GM23248 (cell line): Measurements from ENCODE around the gene CEP290. TPM values are rescaled to one million over a fixed set of nuclear protein-coding genes. Genes with fewer than 3 reads are reported as not detected.

Source experiments
- DNase-seq: peaks from one replicate; pipeline ENCODE4 v3.0.0-alpha.2; 2015
- H2AFZ ChIP-seq: fragments of 200-600 bp; sonication (generic); 2 replicates; pipeline ENCODE4 v1.6.1; 2016; ENCODE audit warnings: antibody characterized with exemption
- H3F3A ChIP-seq: fragments of 200-600 bp; sonication (generic); 2 replicates; pipeline ENCODE4 v1.6.1; 2016; ENCODE audit warnings: mild to moderate bottlenecking, antibody characterized with exemption, mixed run types; ENCODE audit not compliant: insufficient read depth
- H3K27ac ChIP-seq: fragments of 200-600 bp; sonication (generic); 2 replicates; pipeline ENCODE4 v1.5.1; 2016; ENCODE audit warnings: mild to moderate bottlenecking
- H3K27me3 ChIP-seq: fragments of 200-600 bp; sonication (generic); replicated peaks from 2 replicates; pipeline ENCODE4 v1.6.1; 2016; ENCODE audit warnings: mild to moderate bottlenecking; ENCODE audit not compliant: insufficient read depth
- H3K36me3 ChIP-seq: fragments of 200-600 bp; sonication (generic); 2 replicates; pipeline ENCODE4 v1.6.1; 2016; ENCODE audit warnings: low read depth, mild to moderate bottlenecking
- H3K4me1 ChIP-seq: fragments of 200-600 bp; sonication (generic); 2 replicates; pipeline ENCODE4 v1.6.1; 2016; ENCODE audit warnings: mild to moderate bottlenecking; ENCODE audit not compliant: insufficient read depth
- H3K4me2 ChIP-seq: fragments of 200-600 bp; sonication (generic); one replicate; pipeline ENCODE4 v1.6.1; 2016; ENCODE audit warnings: mild to moderate bottlenecking; ENCODE audit not compliant: unreplicated experiment
- H3K4me3 ChIP-seq: fragments of 200-600 bp; sonication (generic); 2 replicates; pipeline ENCODE4 v1.5.1; 2016; ENCODE audit warnings: mild to moderate bottlenecking
- H3K79me2 ChIP-seq: fragments of 200-600 bp; sonication (generic); 2 replicates; pipeline ENCODE4 v1.6.1; 2016; ENCODE audit warnings: mild to moderate bottlenecking; ENCODE audit not compliant: insufficient read depth
- H3K9ac ChIP-seq: fragments of 200-600 bp; sonication (generic); 2 replicates; pipeline ENCODE4 v1.6.1; 2016; ENCODE audit warnings: mild to moderate bottlenecking
- H3K9me2 ChIP-seq: fragments of 200-600 bp; sonication (generic); 2 replicates; pipeline ENCODE4 v1.6.1; 2016; ENCODE audit warnings: mixed run types, mild to moderate bottlenecking, moderate library complexity; ENCODE audit not compliant: insufficient read depth
- H3K9me3 ChIP-seq: fragments of 200-600 bp; sonication (generic); one replicate; pipeline ENCODE4 v1.6.1; 2017; ENCODE audit warnings: low read depth
- H4K20me1 ChIP-seq: fragments of 200-600 bp; sonication (generic); 2 replicates; pipeline ENCODE4 v1.6.0; 2016; ENCODE audit not compliant: insufficient read depth
- EZH2 ChIP-seq: fragments of 200-600 bp; sonication (generic); IDR thresholded peaks from 2 replicates; pipeline ENCODE4 v1.6.1; 2018; ENCODE audit warnings: antibody characterized with exemption, mild to moderate bottlenecking; ENCODE audit not compliant: insufficient read depth, poor library complexity, severe bottlenecking
- EZH2phosphoT487 ChIP-seq: fragments of 200-600 bp; sonication (generic); IDR thresholded peaks from 2 replicates; pipeline ENCODE4 v1.6.1; 2018; ENCODE audit warnings: antibody characterized with exemption, moderate library complexity, mild to moderate bottlenecking, low read depth; ENCODE audit not compliant: insufficient read depth
- WGBS, 2 experiments: methylation state at CpG; one replicate each; pipeline ENCODE4 v1.1.6; 2015 to 2017; ENCODE audit warnings: low lambda C conversion rate in 2 of 2, low coverage in 1 of 2; ENCODE audit errors: missing lambda C conversion rate in 2 of 2; 5-methylcytosine and 5-hydroxymethylcytosine counted together
- in situ Hi-C: fragments of 300-500 bp; cut with MboI; formaldehyde crosslinking; loops from 2 replicates; pipeline ENCODE4 v1.15.0; 2020
- polyA plus RNA-seq: library from polyadenylated mRNA; unstranded; fragments of >200 nt; fragmentation: Nextera tagmentation; extraction: Ambion mirVana; gene quantifications from 2 replicates; pipeline ENCODE4 v1.2.1, GENCODE V29; 2016
- total RNA-seq: library from RNA; depleted of rRNA; stranded (reverse); fragments of >200 nt; shearing (Covaris generic); gene quantifications from 2 replicates; pipeline ENCODE4 v1.2.3, GENCODE V29; 2014; rRNA removed

CEP290 gene
- total RNA-seq (6.4 and 18.6 TPM in 2 replicates), polyA plus RNA-seq (12.8 and 14.2 TPM in 2 replicates)

GRCh38 chr12:88141774-88142609, at the start of gene CEP290, which contains the start of gene TMTC3:
CEP290 (minus strand) TSS chr12:88142088; CDS start chr12:88141307, 781 bp downstream.
TMTC3 (plus strand) TSS chr12:88142307; CDS start chr12:88148316, 6,009 bp downstream.
- 0 out of 2 replicates have a peak, but pooled peaks cover 8% of the 10 kb centered on the region for H3K36me3 ChIP-seq
- no peaks in the 10 kb centered on the region for H3K9me3 ChIP-seq
- H3K9ac ChIP-seq: peak within 1 kb of the TSS; percentile 87
- peak within 1 kb of the TSS; percentile 89 for H3K4me2 ChIP-seq
- peaks cover 12% of the 10 kb centered on the region for H3K4me1 ChIP-seq
- peak within 1 kb of the TSS; percentile 97 for H3K4me3 ChIP-seq
- no peak for TF ChIP-seq EZH2
- no peak for TF ChIP-seq EZH2phosphoT487
- H3K27me3 ChIP-seq: no peaks in the 10 kb centered on the region
- peaks cover 59% of the 10 kb centered on the region for H3K79me2 ChIP-seq
- no peaks in the 10 kb centered on the region for H3F3A ChIP-seq
- no peaks in the 10 kb centered on the region for H3K9me2 ChIP-seq
- in situ Hi-C loops: no loop called here
- H2AFZ ChIP-seq: peak within 1 kb of the TSS; percentile 98
- peak within 1 kb of the TSS; percentile 82 for H3K27ac ChIP-seq
- H4K20me1 ChIP-seq: no peaks in the 10 kb centered on the region
- WGBS, 2 experiments: 0 to 1% methylated on average over 48 to 49 of the region's 49 CpGs
- peak; percentile 100 for DNase-seq

- 47 to 56% methylated on average over 1 of the region's 1 CpG for WGBS, 2 experiments
- Histone ChIP-seq H3K4me2 (peak overlapping the region; percentile 27), H3K4me3 (no peak overlapping the region), H3K9me3 (no peaks in the 10 kb centered on the region), H3K79me2 (no peaks in the 10 kb centered on the region), H3K27me3 (no peaks in the 10 kb centered on the region), H3K9ac (no peak overlapping the region), H4K20me1 (no peaks in the 10 kb centered on the region), H2AFZ (no peak overlapping the region), H3K9me2 (no peaks in the 10 kb centered on the region), H3K36me3 (peaks cover 4% of the 10 kb centered on the region; the same call in 1 of the 2 replicates), H3K4me1 (peaks cover 27% of the 10 kb centered on the region), H3F3A (peaks cover 29% of the 10 kb centered on the region), H3K27ac (peak overlapping the region; percentile 21)
- DNase-seq: peak; percentile 57
- TF ChIP-seq EZH2 (no peak), EZH2phosphoT487 (no peak)
- in situ Hi-C loops: no loop called here
Measured at GRCh38 chr12:88188180-88188579, 46.3 kb upstream of the CEP290 start.

GRCh38 chr12:88187571-88187970, 45.7 kb upstream of the CEP290 start:
- H3K4me3 ChIP-seq: no peak overlapping the region
- H3K4me1 ChIP-seq: peaks cover 27% of the 10 kb centered on the region
- 76 to 79% methylated on average over 2 of the region's 2 CpGs for WGBS, 2 experiments
- TF ChIP-seq EZH2phosphoT487 (no peak), EZH2 (no peak)
- H3K79me2 ChIP-seq: no peaks in the 10 kb centered on the region
- H3K9ac ChIP-seq: no peak overlapping the region
- no peaks in the 10 kb centered on the region for H3K9me3 ChIP-seq
- no peaks in the 10 kb centered on the region for H3K9me2 ChIP-seq
- H3K4me2 ChIP-seq: peak overlapping the region; percentile 27
- H2AFZ ChIP-seq: no peak overlapping the region
- H4K20me1 ChIP-seq: no peaks in the 10 kb centered on the region
- in situ Hi-C loops: no loop called here
- H3F3A ChIP-seq: peaks cover 29% of the 10 kb centered on the region
- H3K27ac ChIP-seq: peak overlapping the region; percentile 21
- H3K27me3 ChIP-seq: no peaks in the 10 kb centered on the region
- H3K36me3 ChIP-seq: peaks cover 4% of the 10 kb centered on the region; the same call in 1 of the 2 replicates
- peak; percentile 2 for DNase-seq

- peaks cover 27% of the 10 kb centered on the region for H3K4me1 ChIP-seq
- H3K9me3 ChIP-seq: no peaks in the 10 kb centered on the region
- peaks cover 4% of the 10 kb centered on the region; the same call in 1 of the 2 replicates for H3K36me3 ChIP-seq
- in situ Hi-C loops: no loop called here
- H3K79me2 ChIP-seq: no peaks in the 10 kb centered on the region
- TF ChIP-seq EZH2: no peak
- no peak for TF ChIP-seq EZH2phosphoT487
- no peaks in the 10 kb centered on the region for H4K20me1 ChIP-seq
- H2AFZ ChIP-seq: no peak overlapping the region
- H3K4me2 ChIP-seq: peak overlapping the region; percentile 6
- peak overlapping the region; percentile 50 for H3K27ac ChIP-seq
- no peaks in the 10 kb centered on the region for H3K9me2 ChIP-seq
- H3K9ac ChIP-seq: no peak overlapping the region
- H3F3A ChIP-seq: peaks cover 29% of the 10 kb centered on the region
- peak; percentile 86 for DNase-seq
- H3K4me3 ChIP-seq: no peak overlapping the region
- H3K27me3 ChIP-seq: no peaks in the 10 kb centered on the region
Measured at GRCh38 chr12:88185988-88186387, 44.1 kb upstream of the CEP290 start.
